Lung (tissue), 12 donors: ENCODE data around the gene SPAAR. TPM values are rescaled to one million over a fixed set of nuclear protein-coding genes. Genes with fewer than 3 reads are reported as not detected.

Source experiments
- ATAC-seq: fragments of 200-7000 bp; cut with Tn5 transposase; one replicate; pipeline ENCODE4 v1.9.1; 2020; ENCODE audit warnings: moderate number of reproducible peaks; ENCODE audit not compliant: insufficient read depth, low FRiP score
- DNase-seq, 3 donors: peaks; one replicate each; pipeline ENCODE4 v3.0.0-alpha.2; 2013 to 2017
- H3K27ac ChIP-seq, 2 donors: one replicate each; pipeline ENCODE4 v1.5.1; 2013; ENCODE audit warnings: mild to moderate bottlenecking in 2 of 2, moderate library complexity in 2 of 2, control low read depth in 1 of 2, inconsistent platforms in 1 of 2, low read depth in 1 of 2, low read length in 1 of 2
- H3K27me3 ChIP-seq, 3 donors: one replicate each; pipeline ENCODE4 v1.5.1; 2013; ENCODE audit warnings: low read length in 2 of 3; ENCODE audit not compliant: control insufficient read depth in 3 of 3, insufficient read depth in 3 of 3
- H3K36me3 ChIP-seq, 4 donors: one replicate each; pipeline ENCODE4 v1.5.1; 2013; ENCODE audit warnings: low read length in 4 of 4, mild to moderate bottlenecking in 1 of 4, moderate library complexity in 1 of 4; ENCODE audit not compliant: control insufficient read depth in 4 of 4, insufficient read depth in 4 of 4
- H3K4me1 ChIP-seq, 5 donors: one replicate each; pipeline ENCODE4 v1.5.1; 2013; ENCODE audit warnings: low read length in 5 of 5, mild to moderate bottlenecking in 2 of 5, moderate library complexity in 1 of 5; ENCODE audit not compliant: control insufficient read depth in 5 of 5, insufficient read depth in 5 of 5
- H3K4me3 ChIP-seq: one replicate; pipeline ENCODE4 v1.5.1; 2013; ENCODE audit warnings: mild to moderate bottlenecking, control low read depth, moderate library complexity
- H3K9ac ChIP-seq, 2 donors: one replicate each; pipeline ENCODE4 v1.5.1; 2013; ENCODE audit warnings: low read length in 2 of 2, control low read depth in 1 of 2; ENCODE audit not compliant: insufficient read depth in 1 of 2
- H3K9me3 ChIP-seq, 4 donors: one replicate each; pipeline ENCODE4 v1.5.1; 2013; ENCODE audit warnings: low read length in 3 of 4, mild to moderate bottlenecking in 1 of 4, moderate library complexity in 1 of 4; ENCODE audit not compliant: control insufficient read depth in 4 of 4, insufficient read depth in 3 of 4
- WGBS, 2 donors: extraction: QIAGEN DNeasy Blood & Tissue Kit; methylation state at CpG; one replicate each; pipeline ENCODE4 v1.1.7; 2013; 5-methylcytosine and 5-hydroxymethylcytosine counted together
- polyA plus RNA-seq, 2 donors: library from polyadenylated mRNA; stranded (reverse); fragments of 200-250 nt; gene quantifications; one replicate each; pipeline ENCODE4 v1.2.1, GENCODE V29; 2013
- total RNA-seq, 2 donors: library from RNA; depleted of rRNA in 1 of 2; stranded (reverse); fragments of >200 nt in 1 of 2; gene quantifications; one replicate each; pipeline ENCODE4 v1.2.1, GENCODE V29; 2014 to 2021
- TF ChIP-seq, protein P1 (sequence below): IDR thresholded peaks from 2 replicates; pipeline ENCODE4 v1.5.1; 2012; ENCODE audit warnings: mild to moderate bottlenecking; ENCODE audit errors: control extremely low read depth, extremely low read depth
- donor health status: control.
- donor health status: control.
- donor health status: Bipolar disorder and iron deficiency.
- donor health status: healthy.
- donor health status: DM: yes; HTN: yes; CAD: no.

SPAAR gene
- total and polyA plus RNA-seq, 4 donors = 3.7 to 6.7 (median 5.7) TPM

DNA sequence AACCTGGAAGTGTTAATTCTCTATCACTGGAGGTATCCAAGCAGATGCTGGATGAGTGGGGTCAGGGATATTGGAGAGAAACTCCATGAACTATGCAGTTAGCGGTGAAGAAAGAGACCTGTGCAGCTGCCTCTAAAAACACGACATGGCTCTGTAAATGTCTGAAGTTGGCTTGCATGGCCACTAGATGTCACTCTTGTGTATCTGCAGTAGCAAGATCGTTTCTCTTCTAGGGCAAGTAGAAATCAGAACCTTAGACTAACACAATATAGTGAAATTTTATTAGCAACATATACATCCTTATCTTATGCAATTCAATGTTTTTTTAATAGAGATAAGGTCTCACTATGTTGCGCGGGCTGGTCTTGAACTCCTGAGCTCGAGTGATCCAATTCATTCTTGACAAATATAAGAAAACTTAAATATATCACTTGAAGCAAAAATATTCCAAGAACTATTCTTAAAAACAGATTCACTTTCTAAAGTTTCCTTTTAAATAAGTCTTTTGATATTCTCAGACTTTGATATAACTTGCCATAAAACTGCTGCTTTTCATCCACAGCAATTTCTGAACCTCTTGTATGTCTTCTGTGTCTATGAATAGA, 45.8 kb downstream of the SPAAR start:
- TF ChIP-seq, protein P1, sequence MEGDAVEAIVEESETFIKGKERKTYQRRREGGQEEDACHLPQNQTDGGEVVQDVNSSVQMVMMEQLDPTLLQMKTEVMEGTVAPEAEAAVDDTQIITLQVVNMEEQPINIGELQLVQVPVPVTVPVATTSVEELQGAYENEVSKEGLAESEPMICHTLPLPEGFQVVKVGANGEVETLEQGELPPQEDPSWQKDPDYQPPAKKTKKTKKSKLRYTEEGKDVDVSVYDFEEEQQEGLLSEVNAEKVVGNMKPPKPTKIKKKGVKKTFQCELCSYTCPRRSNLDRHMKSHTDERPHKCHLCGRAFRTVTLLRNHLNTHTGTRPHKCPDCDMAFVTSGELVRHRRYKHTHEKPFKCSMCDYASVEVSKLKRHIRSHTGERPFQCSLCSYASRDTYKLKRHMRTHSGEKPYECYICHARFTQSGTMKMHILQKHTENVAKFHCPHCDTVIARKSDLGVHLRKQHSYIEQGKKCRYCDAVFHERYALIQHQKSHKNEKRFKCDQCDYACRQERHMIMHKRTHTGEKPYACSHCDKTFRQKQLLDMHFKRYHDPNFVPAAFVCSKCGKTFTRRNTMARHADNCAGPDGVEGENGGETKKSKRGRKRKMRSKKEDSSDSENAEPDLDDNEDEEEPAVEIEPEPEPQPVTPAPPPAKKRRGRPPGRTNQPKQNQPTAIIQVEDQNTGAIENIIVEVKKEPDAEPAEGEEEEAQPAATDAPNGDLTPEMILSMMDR = peak; percentile 79
- no peak overlapping the region for H3K9ac ChIP-seq
- 8 to 19% methylated on average over 6 of the region's 6 CpGs for WGBS, 2 donors
- H3K4me1 ChIP-seq = no peaks in the 10 kb centered on the region
- H3K27ac ChIP-seq = no peak overlapping the region
- DNase-seq = peak; percentile 70 to 89 (median 75)
- no peak overlapping the region for H3K4me3 ChIP-seq
- ATAC-seq = peak; percentile 76
- H3K27me3 ChIP-seq = peaks cover 0 to 3% (median 0%) of the 10 kb centered on the region in 3 donors
- no peaks in the 10 kb centered on the region for H3K36me3 ChIP-seq
- H3K9me3 ChIP-seq = no peaks in the 10 kb centered on the region

DNA sequence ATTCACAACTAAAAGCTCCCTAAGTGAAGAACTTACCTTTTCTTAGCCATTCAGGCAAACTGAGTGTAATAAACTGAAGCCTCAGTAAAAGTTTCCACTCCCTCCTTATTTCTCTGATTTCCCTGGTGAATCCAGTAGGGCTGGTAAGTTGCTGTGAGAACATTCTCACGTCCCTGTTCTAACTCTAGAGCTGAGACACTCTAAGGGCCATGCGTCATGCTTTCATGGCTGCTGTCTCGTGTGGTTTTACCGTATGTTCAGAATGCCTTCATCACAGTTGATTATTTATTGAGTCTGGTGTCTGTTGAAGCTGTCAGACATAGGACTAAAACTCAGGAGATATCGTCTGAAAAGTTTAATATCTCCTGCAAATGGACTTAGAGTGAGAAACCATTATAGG, 47.4 kb downstream of the SPAAR start:
- DNase-seq = no peak

DNA sequence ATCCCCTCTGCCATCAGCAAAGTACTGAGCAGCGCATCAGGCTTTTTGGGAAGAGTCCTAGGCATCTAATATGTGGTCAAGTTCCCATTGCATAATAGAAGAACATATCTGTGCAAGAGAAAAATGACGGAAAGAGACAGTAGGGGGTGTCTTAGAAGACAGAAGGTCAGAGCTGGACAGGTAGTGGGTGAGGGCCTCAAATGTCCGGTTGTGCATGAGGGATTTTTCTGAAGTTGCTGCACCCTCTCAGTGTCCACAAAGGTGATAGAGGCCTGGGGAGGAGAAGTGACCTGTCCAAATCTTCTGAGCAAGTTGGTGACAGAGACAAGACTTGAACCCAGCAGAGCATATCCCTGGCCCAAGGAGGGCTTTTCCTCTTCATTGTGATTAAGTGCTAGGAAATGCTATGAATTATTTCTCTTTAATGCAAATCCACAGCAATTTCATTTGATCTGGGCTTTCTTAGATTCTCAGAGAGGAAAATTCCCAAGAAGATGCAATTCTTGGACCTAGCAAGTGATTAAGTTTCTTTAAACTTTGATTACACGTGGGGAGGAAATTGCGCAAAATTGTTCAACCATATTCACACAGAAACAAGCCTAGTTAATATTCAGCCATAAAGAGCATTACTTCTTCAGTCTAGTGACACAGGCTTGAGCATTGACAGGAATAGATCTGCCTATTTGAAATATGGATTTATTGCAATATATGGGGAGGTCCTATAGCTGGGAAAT, 49.0 kb downstream of the SPAAR start, which contains the start of gene OR2S2:
OR2S2 (minus strand) TSS at position 51 of the 734 bp plus-strand sequence. CDS start 56 bp downstream, outside the sequence.
- no peak within 1 kb of the TSS for H3K9ac ChIP-seq
- WGBS, 2 donors = 68 to 75% methylated on average over 5 of the region's 5 CpGs
- H3K4me1 ChIP-seq = no peaks in the 10 kb centered on the region
- H3K27ac ChIP-seq = no peak within 1 kb of the TSS
- H3K4me3 ChIP-seq = no peak within 1 kb of the TSS
- H3K36me3 ChIP-seq = no peaks in the 10 kb centered on the region
- ATAC-seq (no peak), DNase-seq (no peak)
- TF ChIP-seq, protein P1 = no peak
- H3K9me3 ChIP-seq = no peaks in the 10 kb centered on the region
- peaks cover 0 to 3% (median 0%) of the 10 kb centered on the region in 3 donors for H3K27me3 ChIP-seq

More for the DNA sequence above, 47.4 kb downstream of the SPAAR start:
- peak overlapping the region in 1 of 2 donors; percentile 13 for H3K9ac ChIP-seq
- H3K36me3 ChIP-seq = no peaks in the 10 kb centered on the region
- TF ChIP-seq, protein P1 = no peak
- no peaks in the 10 kb centered on the region for H3K4me1 ChIP-seq
- H3K27me3 ChIP-seq = peaks cover 0 to 3% (median 0%) of the 10 kb centered on the region in 3 donors
- ATAC-seq = no peak
- H3K27ac ChIP-seq = no peak overlapping the region
- H3K4me3 ChIP-seq = no peak overlapping the region
- 83 to 87% methylated on average over 5 of the region's 5 CpGs for WGBS, 2 donors
- no peaks in the 10 kb centered on the region for H3K9me3 ChIP-seq
